ENCODE measurements around the gene KCNQ1. TPM values are rescaled to one million over a fixed set of nuclear protein-coding genes. Genes with fewer than 3 reads are reported as not detected.

KCNQ1 gene
- total and polyA plus RNA-seq, 2 experiments from 2014 or later = not detected

- H2AFZ ChIP-seq = no peak overlapping the region
- H3K27ac ChIP-seq = no peak overlapping the region
- no peaks in the 10 kb centered on the region for H3K4me1 ChIP-seq (ENCODE audit: insufficient read depth)
- no peaks in the 10 kb centered on the region for H3K36me3 ChIP-seq (ENCODE audit: low read depth)
- H3K9me3 ChIP-seq (ENCODE audit: low read depth) = no peaks in the 10 kb centered on the region
- H3K4me3 ChIP-seq = no peak overlapping the region
- WGBS, 2 experiments (ENCODE audit: low coverage in 1 of 2, low lambda C conversion rate in 2 of 2, missing lambda C conversion rate in 2 of 2) = 76 to 81% methylated on average over 17 to 19 of the region's 19 CpGs
- no peak overlapping the region for H3K9ac ChIP-seq
- no peak overlapping the region for H3K4me2 ChIP-seq (ENCODE audit: unreplicated experiment)
- no peaks in the 10 kb centered on the region for H3K9me2 ChIP-seq (ENCODE audit: insufficient read depth)
- in situ Hi-C loops (cut with MboI) = no loop called here
- no peaks in the 10 kb centered on the region for H3K79me2 ChIP-seq (ENCODE audit: insufficient read depth)
- no peaks in the 10 kb centered on the region for H3F3A ChIP-seq (ENCODE audit: insufficient read depth)
- no peaks in the 10 kb centered on the region for H4K20me1 ChIP-seq (ENCODE audit: insufficient read depth)
- no peak for DNase-seq
- 0 out of 2 replicates have a peak, but pooled peaks cover 6% of the 10 kb centered on the region for H3K27me3 ChIP-seq (replicated peaks; ENCODE audit: insufficient read depth)
- TF ChIP-seq EZH2phosphoT487 (IDR thresholded peaks at IDR 0.05; ENCODE audit: insufficient read depth, low read depth) (no peak), EZH2 (IDR thresholded peaks at IDR 0.05; ENCODE audit: insufficient read depth, poor library complexity, severe bottlenecking) (no peak)
These were observed 389.1 kb downstream of the KCNQ1 start for GRCh38 chr11:2833716-2834502.

GRCh38 chr11:2834503-2835273 lies 389.9 kb downstream of the KCNQ1 start:
- in situ Hi-C loops (cut with MboI) = no loop called here
- Histone ChIP-seq H3K79me2 (ENCODE audit: insufficient read depth) (no peaks in the 10 kb centered on the region), H3K27ac (no peak overlapping the region), H3F3A (ENCODE audit: insufficient read depth) (no peaks in the 10 kb centered on the region), H3K4me1 (ENCODE audit: insufficient read depth) (no peaks in the 10 kb centered on the region), H3K27me3 (replicated peaks; ENCODE audit: insufficient read depth) (0 out of 2 replicates have a peak, but pooled peaks cover 6% of the 10 kb centered on the region), H3K4me2 (ENCODE audit: unreplicated experiment) (no peak overlapping the region), H2AFZ (no peak overlapping the region), H3K9me2 (ENCODE audit: insufficient read depth) (no peaks in the 10 kb centered on the region), H3K36me3 (ENCODE audit: low read depth) (no peaks in the 10 kb centered on the region), H4K20me1 (ENCODE audit: insufficient read depth) (no peaks in the 10 kb centered on the region), H3K4me3 (no peak overlapping the region), H3K9me3 (ENCODE audit: low read depth) (no peaks in the 10 kb centered on the region), H3K9ac (no peak overlapping the region)
- no peak for TF ChIP-seq EZH2 (IDR thresholded peaks at IDR 0.05; ENCODE audit: insufficient read depth, poor library complexity, severe bottlenecking)
- TF ChIP-seq EZH2phosphoT487 (IDR thresholded peaks at IDR 0.05; ENCODE audit: insufficient read depth, low read depth) = no peak
- no peak for DNase-seq
- WGBS, 2 experiments (ENCODE audit: low coverage in 1 of 2, low lambda C conversion rate in 2 of 2, missing lambda C conversion rate in 2 of 2) = 62 to 69% methylated on average over 7 to 9 of the region's 16 CpGs

GRCh38 chr11:2835296-2835695 lies 390.5 kb downstream of the KCNQ1 start:
- in situ Hi-C loops (cut with MboI) = no loop called here
- WGBS, 2 experiments (ENCODE audit: low coverage in 1 of 2, low lambda C conversion rate in 2 of 2, missing lambda C conversion rate in 2 of 2) = 77 to 79% methylated on average over 6 of the region's 6 CpGs

GRCh38 chr11:2835751-2836150 lies 390.9 kb downstream of the KCNQ1 start:
- Histone ChIP-seq H3K79me2 (ENCODE audit: insufficient read depth) (no peaks in the 10 kb centered on the region), H3K4me3 (no peak overlapping the region), H3K9ac (no peak overlapping the region), H3K36me3 (ENCODE audit: low read depth) (no peaks in the 10 kb centered on the region), H3K9me3 (ENCODE audit: low read depth) (no peaks in the 10 kb centered on the region), H3K4me2 (ENCODE audit: unreplicated experiment) (no peak overlapping the region), H3K4me1 (ENCODE audit: insufficient read depth) (no peaks in the 10 kb centered on the region), H3K9me2 (ENCODE audit: insufficient read depth) (no peaks in the 10 kb centered on the region), H3K27me3 (replicated peaks; ENCODE audit: insufficient read depth) (0 out of 2 replicates have a peak, but pooled peaks cover 6% of the 10 kb centered on the region), H3F3A (ENCODE audit: insufficient read depth) (no peaks in the 10 kb centered on the region), H2AFZ (no peak overlapping the region), H3K27ac (no peak overlapping the region), H4K20me1 (ENCODE audit: insufficient read depth) (no peaks in the 10 kb centered on the region)
- WGBS, 2 experiments (ENCODE audit: low coverage in 1 of 2, low lambda C conversion rate in 2 of 2, missing lambda C conversion rate in 2 of 2) = 76 to 82% methylated on average over 9 to 17 of the region's 17 CpGs
- no peak for TF ChIP-seq EZH2phosphoT487 (IDR thresholded peaks at IDR 0.05; ENCODE audit: insufficient read depth, low read depth)
- TF ChIP-seq EZH2 (IDR thresholded peaks at IDR 0.05; ENCODE audit: insufficient read depth, poor library complexity, severe bottlenecking) = no peak
- DNase-seq = no peak
- in situ Hi-C loops (cut with MboI) = no loop called here

More at GRCh38 chr11:2835296-2835695, 390.5 kb downstream of the KCNQ1 start:
- H3K9me3 ChIP-seq (ENCODE audit: low read depth) = no peaks in the 10 kb centered on the region
- no peak overlapping the region for H3K27ac ChIP-seq
- H3K9ac ChIP-seq = no peak overlapping the region
- H3K79me2 ChIP-seq (ENCODE audit: insufficient read depth) = no peaks in the 10 kb centered on the region
- no peaks in the 10 kb centered on the region for H3K9me2 ChIP-seq (ENCODE audit: insufficient read depth)
- no peak overlapping the region for H3K4me2 ChIP-seq (ENCODE audit: unreplicated experiment)
- no peak overlapping the region for H2AFZ ChIP-seq
- 0 out of 2 replicates have a peak, but pooled peaks cover 6% of the 10 kb centered on the region for H3K27me3 ChIP-seq (replicated peaks; ENCODE audit: insufficient read depth)
- no peak overlapping the region for H3K4me3 ChIP-seq
- no peak for DNase-seq
- no peaks in the 10 kb centered on the region for H3K36me3 ChIP-seq (ENCODE audit: low read depth)
- TF ChIP-seq EZH2phosphoT487 (IDR thresholded peaks at IDR 0.05; ENCODE audit: insufficient read depth, low read depth) (no peak), EZH2 (IDR thresholded peaks at IDR 0.05; ENCODE audit: insufficient read depth, poor library complexity, severe bottlenecking) (no peak)
- H3K4me1 ChIP-seq (ENCODE audit: insufficient read depth) = no peaks in the 10 kb centered on the region
- H4K20me1 ChIP-seq (ENCODE audit: insufficient read depth) = no peaks in the 10 kb centered on the region
- H3F3A ChIP-seq (ENCODE audit: insufficient read depth) = no peaks in the 10 kb centered on the region
